Measurements from ENCODE around the gene ENTPD1.

The ENTPD1 gene

DNA sequence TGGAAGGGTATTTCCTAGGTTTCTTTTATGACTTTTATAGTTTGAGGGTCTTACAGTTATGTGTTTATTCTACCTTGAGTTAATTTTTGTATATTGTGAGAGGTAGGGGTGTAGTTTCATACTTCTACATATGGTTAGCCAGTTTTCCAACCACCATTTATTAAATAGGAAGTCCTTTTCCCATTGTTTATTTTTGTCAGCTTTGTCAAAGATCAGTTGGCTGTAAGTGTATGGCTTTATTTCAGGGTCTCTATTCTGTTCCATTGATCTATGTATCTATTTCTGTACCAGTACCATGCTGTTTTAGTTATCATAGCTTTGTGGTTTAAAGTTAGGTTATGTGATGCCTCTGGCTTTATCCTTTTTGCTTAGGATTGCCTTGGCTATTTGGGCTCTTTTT, 79.9 kb downstream of the ENTPD1 start:
- H3K4me3 ChIP-seq (ENCODE audit: low read depth in 1 of 2, low read length in 2 of 2): no peak overlapping the region
- no peaks in the 10 kb centered on the region for H4K20me1 ChIP-seq (ENCODE audit: insufficient read depth, low read length)
- H3K36me3 ChIP-seq (ENCODE audit: insufficient read depth, low read length): no peaks in the 10 kb centered on the region
- H3K27me3 ChIP-seq (ENCODE audit: insufficient read depth, low read length, poor library complexity): peaks cover 7% of the 10 kb centered on the region
- DNase-seq (no peak), ATAC-seq (ENCODE audit: insufficient read depth, low read depth) (no peak)
- H3K9me3 ChIP-seq (ENCODE audit: insufficient read depth, low read length, severe bottlenecking): no peaks in the 10 kb centered on the region
- no peaks in the 10 kb centered on the region for H3K79me2 ChIP-seq (ENCODE audit: insufficient read depth, low read length)
- H3K4me1 ChIP-seq (ENCODE audit: insufficient read depth, low read length): no peaks in the 10 kb centered on the region
- H2AFZ ChIP-seq (ENCODE audit: low read depth, low read length): no peak overlapping the region
- no peak overlapping the region for H3K27ac ChIP-seq (ENCODE audit: low read length)
- no peak overlapping the region for H3K4me2 ChIP-seq (ENCODE audit: insufficient read depth, low read length)
- no peak for TF ChIP-seq EZH2 (IDR thresholded peaks at IDR 0.05; ENCODE audit: borderline replicate concordance, low read depth, low read length, severe bottlenecking)
- TF ChIP-seq, protein P1, sequence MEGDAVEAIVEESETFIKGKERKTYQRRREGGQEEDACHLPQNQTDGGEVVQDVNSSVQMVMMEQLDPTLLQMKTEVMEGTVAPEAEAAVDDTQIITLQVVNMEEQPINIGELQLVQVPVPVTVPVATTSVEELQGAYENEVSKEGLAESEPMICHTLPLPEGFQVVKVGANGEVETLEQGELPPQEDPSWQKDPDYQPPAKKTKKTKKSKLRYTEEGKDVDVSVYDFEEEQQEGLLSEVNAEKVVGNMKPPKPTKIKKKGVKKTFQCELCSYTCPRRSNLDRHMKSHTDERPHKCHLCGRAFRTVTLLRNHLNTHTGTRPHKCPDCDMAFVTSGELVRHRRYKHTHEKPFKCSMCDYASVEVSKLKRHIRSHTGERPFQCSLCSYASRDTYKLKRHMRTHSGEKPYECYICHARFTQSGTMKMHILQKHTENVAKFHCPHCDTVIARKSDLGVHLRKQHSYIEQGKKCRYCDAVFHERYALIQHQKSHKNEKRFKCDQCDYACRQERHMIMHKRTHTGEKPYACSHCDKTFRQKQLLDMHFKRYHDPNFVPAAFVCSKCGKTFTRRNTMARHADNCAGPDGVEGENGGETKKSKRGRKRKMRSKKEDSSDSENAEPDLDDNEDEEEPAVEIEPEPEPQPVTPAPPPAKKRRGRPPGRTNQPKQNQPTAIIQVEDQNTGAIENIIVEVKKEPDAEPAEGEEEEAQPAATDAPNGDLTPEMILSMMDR (IDR thresholded peaks at IDR 0.05; ENCODE audit: borderline replicate concordance, extremely low read depth, low read length, poor library complexity, severe bottlenecking): no peak
- H3K9ac ChIP-seq (ENCODE audit: low read depth, low read length): no peak overlapping the region

DNA sequence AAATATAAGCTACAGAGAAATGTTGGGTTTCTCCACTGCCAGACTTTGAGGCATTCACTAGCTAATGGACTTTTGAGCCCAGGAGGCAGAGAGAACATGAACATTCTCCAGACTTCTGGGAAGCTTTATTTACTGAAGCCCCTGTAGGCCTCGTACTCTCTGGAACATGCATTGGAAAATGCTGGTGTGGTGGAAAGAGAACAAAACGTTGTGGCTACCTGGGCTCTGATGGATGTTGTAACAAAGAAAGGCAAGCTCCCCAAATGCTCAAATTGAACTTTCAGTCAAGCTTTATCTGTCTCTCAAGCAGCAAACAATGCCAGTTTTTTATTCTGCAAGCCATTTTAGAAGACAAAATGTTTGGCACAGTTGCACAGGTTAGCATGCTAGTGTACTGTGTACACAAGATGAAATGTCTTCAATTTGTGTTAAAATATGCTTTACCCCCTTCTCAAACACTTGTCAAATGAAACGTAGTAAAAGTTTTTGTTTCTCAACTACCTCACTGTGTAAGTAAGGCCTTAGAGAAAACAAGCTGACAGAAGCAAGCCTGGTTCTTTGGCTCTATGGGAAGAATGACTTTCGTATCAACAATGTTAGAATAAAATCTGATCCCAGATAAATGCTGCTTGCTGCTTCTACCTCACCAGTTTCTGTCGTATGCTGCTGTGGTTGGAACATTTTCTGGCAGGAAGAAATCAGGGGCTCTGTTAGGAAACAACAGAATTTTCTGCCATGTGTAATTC, 80.8 kb downstream of the ENTPD1 start:
- H3K4me2 ChIP-seq (ENCODE audit: insufficient read depth, low read length): no peak overlapping the region
- H3K9me3 ChIP-seq (ENCODE audit: insufficient read depth, low read length, severe bottlenecking): no peaks in the 10 kb centered on the region
- no peaks in the 10 kb centered on the region for H3K36me3 ChIP-seq (ENCODE audit: insufficient read depth, low read length)
- TF ChIP-seq, protein P1 (IDR thresholded peaks at IDR 0.05; ENCODE audit: borderline replicate concordance, extremely low read depth, low read length, poor library complexity, severe bottlenecking): no peak
- TF ChIP-seq EZH2 (IDR thresholded peaks at IDR 0.05; ENCODE audit: borderline replicate concordance, low read depth, low read length, severe bottlenecking): no peak
- H3K4me3 ChIP-seq (ENCODE audit: low read depth in 1 of 2, low read length in 2 of 2): no peak overlapping the region
- DNase-seq: no peak
- no peak overlapping the region for H2AFZ ChIP-seq (ENCODE audit: low read depth, low read length)
- H3K27ac ChIP-seq (ENCODE audit: low read length): no peak overlapping the region
- no peaks in the 10 kb centered on the region for H4K20me1 ChIP-seq (ENCODE audit: insufficient read depth, low read length)
- no peaks in the 10 kb centered on the region for H3K79me2 ChIP-seq (ENCODE audit: insufficient read depth, low read length)
- no peak overlapping the region for H3K9ac ChIP-seq (ENCODE audit: low read depth, low read length)
- H3K27me3 ChIP-seq (ENCODE audit: insufficient read depth, low read length, poor library complexity): peaks cover 7% of the 10 kb centered on the region
- no peaks in the 10 kb centered on the region for H3K4me1 ChIP-seq (ENCODE audit: insufficient read depth, low read length)
- no peak for ATAC-seq (ENCODE audit: insufficient read depth, low read depth)

DNA sequence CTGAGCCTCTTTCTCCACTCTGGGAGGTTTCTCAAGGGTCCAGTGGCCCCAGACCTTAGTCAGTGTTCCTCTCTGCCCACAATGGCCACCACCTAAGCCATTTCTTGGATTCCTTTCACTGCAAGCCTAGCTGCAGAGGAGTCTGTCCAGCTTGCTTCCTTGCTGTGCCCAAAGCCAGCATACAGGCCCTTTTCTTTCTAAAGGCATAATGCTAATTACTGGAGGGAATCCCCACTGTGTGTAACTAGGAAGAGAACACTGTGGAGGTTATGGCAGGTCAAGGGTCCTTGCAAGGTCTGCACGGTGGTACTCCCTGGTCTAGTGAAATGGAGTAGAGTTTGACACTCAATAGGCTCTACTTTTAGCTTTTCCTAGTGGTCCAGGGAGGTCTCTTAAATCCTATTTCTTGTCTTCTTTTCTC, 81.4 kb downstream of the ENTPD1 start:
- Histone ChIP-seq H3K9me3 (ENCODE audit: insufficient read depth, low read length, severe bottlenecking) (no peaks in the 10 kb centered on the region), H3K27me3 (ENCODE audit: insufficient read depth, low read length, poor library complexity) (peaks cover 7% of the 10 kb centered on the region), H3K4me3 (ENCODE audit: low read depth in 1 of 2, low read length in 2 of 2) (no peak overlapping the region), H3K79me2 (ENCODE audit: insufficient read depth, low read length) (no peaks in the 10 kb centered on the region), H2AFZ (ENCODE audit: low read depth, low read length) (no peak overlapping the region), H3K9ac (ENCODE audit: low read depth, low read length) (no peak overlapping the region), H3K36me3 (ENCODE audit: insufficient read depth, low read length) (no peaks in the 10 kb centered on the region), H3K27ac (ENCODE audit: low read length) (no peak overlapping the region), H3K4me1 (ENCODE audit: insufficient read depth, low read length) (no peaks in the 10 kb centered on the region), H3K4me2 (ENCODE audit: insufficient read depth, low read length) (no peak overlapping the region), H4K20me1 (ENCODE audit: insufficient read depth, low read length) (no peaks in the 10 kb centered on the region)
- no peak for TF ChIP-seq EZH2 (IDR thresholded peaks at IDR 0.05; ENCODE audit: borderline replicate concordance, low read depth, low read length, severe bottlenecking)
- TF ChIP-seq, protein P1 (IDR thresholded peaks at IDR 0.05; ENCODE audit: borderline replicate concordance, extremely low read depth, low read length, poor library complexity, severe bottlenecking): no peak
- no peak for ATAC-seq (ENCODE audit: insufficient read depth, low read depth)
- DNase-seq: no peak
